Measurements from ENCODE around the gene BTAF1. TPM values are rescaled to one million over a fixed set of nuclear protein-coding genes. Genes with fewer than 3 reads are reported as not detected.

BTAF1 gene
- total RNA-seq, 3 donors from 2014 or later (not counting 1 experiment from before 2014, with no cell fraction given) = 77.3 to 88.7 (median 80.7) TPM

- Mint-ChIP-seq H3K27me3 (ENCODE audit: low read depth in 2 of 2) (no peaks in the 10 kb centered on the region), H3K4me3 (no peak overlapping the region), H3K9me3 (no peaks in the 10 kb centered on the region), H3K27ac (peak overlapping the region in 1 of 2 donors; percentile 21), H3K4me1 (peaks cover 13 to 15% of the 10 kb centered on the region in 2 donors), H3K36me3 (peaks cover 10% of the 10 kb centered on the region)
- H3K4me1 ChIP-seq (ENCODE audit: control insufficient read depth, insufficient read depth, low read length) = peaks cover 1% of the 10 kb centered on the region
- WGBS (ENCODE audit: insufficient coverage) = 100% methylated on average over 1 of the region's 2 CpGs
- H3K9me3 ChIP-seq (ENCODE audit: control insufficient read depth, insufficient read depth, low read length) = no peaks in the 10 kb centered on the region
- H3K36me3 ChIP-seq (ENCODE audit: control insufficient read depth, insufficient read depth, low read length) = peaks cover 11% of the 10 kb centered on the region
- no peaks in the 10 kb centered on the region for H3K27me3 ChIP-seq (ENCODE audit: control insufficient read depth, insufficient read depth, low read length)
- TF ChIP-seq, protein P1, sequence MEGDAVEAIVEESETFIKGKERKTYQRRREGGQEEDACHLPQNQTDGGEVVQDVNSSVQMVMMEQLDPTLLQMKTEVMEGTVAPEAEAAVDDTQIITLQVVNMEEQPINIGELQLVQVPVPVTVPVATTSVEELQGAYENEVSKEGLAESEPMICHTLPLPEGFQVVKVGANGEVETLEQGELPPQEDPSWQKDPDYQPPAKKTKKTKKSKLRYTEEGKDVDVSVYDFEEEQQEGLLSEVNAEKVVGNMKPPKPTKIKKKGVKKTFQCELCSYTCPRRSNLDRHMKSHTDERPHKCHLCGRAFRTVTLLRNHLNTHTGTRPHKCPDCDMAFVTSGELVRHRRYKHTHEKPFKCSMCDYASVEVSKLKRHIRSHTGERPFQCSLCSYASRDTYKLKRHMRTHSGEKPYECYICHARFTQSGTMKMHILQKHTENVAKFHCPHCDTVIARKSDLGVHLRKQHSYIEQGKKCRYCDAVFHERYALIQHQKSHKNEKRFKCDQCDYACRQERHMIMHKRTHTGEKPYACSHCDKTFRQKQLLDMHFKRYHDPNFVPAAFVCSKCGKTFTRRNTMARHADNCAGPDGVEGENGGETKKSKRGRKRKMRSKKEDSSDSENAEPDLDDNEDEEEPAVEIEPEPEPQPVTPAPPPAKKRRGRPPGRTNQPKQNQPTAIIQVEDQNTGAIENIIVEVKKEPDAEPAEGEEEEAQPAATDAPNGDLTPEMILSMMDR (IDR thresholded peaks at IDR 0.05) = no peak
- intact Hi-C loops (cut with micrococcal nuclease) = no loop called here
- ATAC-seq = no peak
- no peak overlapping the region for H3K4me3 ChIP-seq (ENCODE audit: low read length)
- H3K27ac ChIP-seq (ENCODE audit: low read length) = no peak overlapping the region
- DNase-seq = no peak
Measured at GRCh38 chr10:92003258-92003657, 79.7 kb downstream of the BTAF1 start.

GRCh38 chr10:92005978-92006377, 82.4 kb downstream of the BTAF1 start:
- H3K9me3 ChIP-seq (ENCODE audit: control insufficient read depth, insufficient read depth, low read length) = no peaks in the 10 kb centered on the region
- no peaks in the 10 kb centered on the region for H3K27me3 ChIP-seq (ENCODE audit: control insufficient read depth, insufficient read depth, low read length)
- peaks cover 8% of the 10 kb centered on the region for H3K4me1 ChIP-seq (ENCODE audit: control insufficient read depth, insufficient read depth, low read length)
- WGBS (ENCODE audit: insufficient coverage) = no CpG with 5 or more reads among the region's 1 CpG
- no peak overlapping the region for H3K4me3 ChIP-seq (ENCODE audit: low read length)
- DNase-seq (no peak), ATAC-seq (no peak)
- peaks cover 9% of the 10 kb centered on the region for H3K36me3 ChIP-seq (ENCODE audit: control insufficient read depth, insufficient read depth, low read length)
- TF ChIP-seq, protein P1 (IDR thresholded peaks at IDR 0.05) = no peak
- H3K27me3 Mint-ChIP-seq (ENCODE audit: low read depth in 2 of 2) = no peaks in the 10 kb centered on the region
- H3K9me3 Mint-ChIP-seq = no peaks in the 10 kb centered on the region
- peaks cover 19 to 22% of the 10 kb centered on the region in 2 donors for H3K4me1 Mint-ChIP-seq
- no peak overlapping the region for H3K4me3 Mint-ChIP-seq
- peaks cover 10% of the 10 kb centered on the region for H3K36me3 Mint-ChIP-seq
- no peak overlapping the region for H3K27ac ChIP-seq (ENCODE audit: low read length)
- H3K27ac Mint-ChIP-seq = no peak overlapping the region
- intact Hi-C loops (cut with micrococcal nuclease) = no loop called here

GRCh38 chr10:92009445-92009844, 85.9 kb downstream of the BTAF1 start:
- Mint-ChIP-seq H3K9me3 (no peaks in the 10 kb centered on the region), H3K27me3 (ENCODE audit: low read depth in 2 of 2) (no peaks in the 10 kb centered on the region), H3K4me1 (peaks cover 19% of the 10 kb centered on the region in 2 donors), H3K4me3 (no peak overlapping the region), H3K27ac (peak overlapping the region; percentile 12 to 25), H3K36me3 (no peaks in the 10 kb centered on the region)
- TF ChIP-seq, protein P1 (IDR thresholded peaks at IDR 0.05) = no peak
- ATAC-seq (no peak), DNase-seq (no peak)
- H3K36me3 ChIP-seq (ENCODE audit: control insufficient read depth, insufficient read depth, low read length) = peaks cover 28% of the 10 kb centered on the region
- intact Hi-C loops (cut with micrococcal nuclease) = no loop called here
- H3K4me3 ChIP-seq (ENCODE audit: low read length) = no peak overlapping the region
- no peaks in the 10 kb centered on the region for H3K27me3 ChIP-seq (ENCODE audit: control insufficient read depth, insufficient read depth, low read length)
- WGBS (ENCODE audit: insufficient coverage) = 96% methylated on average over 1 of the region's 1 CpG
- no peak overlapping the region for H3K27ac ChIP-seq (ENCODE audit: low read length)
- H3K9me3 ChIP-seq (ENCODE audit: control insufficient read depth, insufficient read depth, low read length) = no peaks in the 10 kb centered on the region
- peaks cover 8% of the 10 kb centered on the region for H3K4me1 ChIP-seq (ENCODE audit: control insufficient read depth, insufficient read depth, low read length)

- Mint-ChIP-seq H3K4me3 (no peak overlapping the region), H3K36me3 (no peaks in the 10 kb centered on the region), H3K9me3 (no peaks in the 10 kb centered on the region), H3K4me1 (peaks cover 19% of the 10 kb centered on the region in 2 donors), H3K27me3 (ENCODE audit: low read depth in 2 of 2) (no peaks in the 10 kb centered on the region), H3K27ac (peak overlapping the region in 1 of 2 donors; percentile 49)
- ATAC-seq (no peak), DNase-seq (no peak)
- peaks cover 8% of the 10 kb centered on the region for H3K4me1 ChIP-seq (ENCODE audit: control insufficient read depth, insufficient read depth, low read length)
- no peaks in the 10 kb centered on the region for H3K9me3 ChIP-seq (ENCODE audit: control insufficient read depth, insufficient read depth, low read length)
- peaks cover 35% of the 10 kb centered on the region for H3K36me3 ChIP-seq (ENCODE audit: control insufficient read depth, insufficient read depth, low read length)
- TF ChIP-seq, protein P1 (IDR thresholded peaks at IDR 0.05) = no peak
- no peaks in the 10 kb centered on the region for H3K27me3 ChIP-seq (ENCODE audit: control insufficient read depth, insufficient read depth, low read length)
- H3K27ac ChIP-seq (ENCODE audit: low read length) = no peak overlapping the region
- intact Hi-C loops (cut with micrococcal nuclease) = no loop called here
- H3K4me3 ChIP-seq (ENCODE audit: low read length) = no peak overlapping the region
Measured at GRCh38 chr10:92010047-92010735, 86.6 kb downstream of the BTAF1 start.

Data from natural killer cell (primary cell).